PC-3 (cell line): ENCODE data around the gene ZNF680.

ENCODE experiments used
- EZH2phosphoT487 ChIP-seq: fragments of 300-600 bp; sonication (generic); IDR thresholded peaks from 2 replicates; pipeline ENCODE4 v1.6.1; 2018; ENCODE audit warnings: mild to moderate bottlenecking, antibody characterized with exemption, low read length, borderline replicate concordance
- TF ChIP-seq, protein P1 (sequence below): fragments of 300-600 bp; sonication (generic); conservative IDR thresholded peaks from 2 replicates; pipeline ENCODE4 v1.5.1; 2017; ENCODE audit warnings: antibody characterized with exemption, low read depth, mild to moderate bottlenecking, low read length

DNA sequence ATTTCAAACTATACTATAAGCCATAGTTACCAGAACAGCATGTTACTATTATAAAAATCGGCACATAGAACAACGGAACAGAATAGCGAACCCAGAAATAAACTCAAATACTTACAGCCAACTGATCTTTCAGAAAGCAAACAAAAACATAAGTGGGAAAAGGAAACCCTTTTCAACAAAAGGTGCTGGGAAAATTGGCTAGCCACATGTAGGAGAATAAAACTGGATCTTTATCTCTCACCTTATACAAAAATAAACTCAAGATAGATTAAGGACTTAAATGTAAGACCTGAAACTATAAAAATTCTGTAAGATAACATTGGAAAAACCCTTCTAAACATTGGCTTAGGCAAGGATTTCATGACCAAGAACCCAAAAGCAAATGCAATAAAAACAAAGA is 29.1 kb downstream of the ZNF680 start:
- TF ChIP-seq, protein P1, sequence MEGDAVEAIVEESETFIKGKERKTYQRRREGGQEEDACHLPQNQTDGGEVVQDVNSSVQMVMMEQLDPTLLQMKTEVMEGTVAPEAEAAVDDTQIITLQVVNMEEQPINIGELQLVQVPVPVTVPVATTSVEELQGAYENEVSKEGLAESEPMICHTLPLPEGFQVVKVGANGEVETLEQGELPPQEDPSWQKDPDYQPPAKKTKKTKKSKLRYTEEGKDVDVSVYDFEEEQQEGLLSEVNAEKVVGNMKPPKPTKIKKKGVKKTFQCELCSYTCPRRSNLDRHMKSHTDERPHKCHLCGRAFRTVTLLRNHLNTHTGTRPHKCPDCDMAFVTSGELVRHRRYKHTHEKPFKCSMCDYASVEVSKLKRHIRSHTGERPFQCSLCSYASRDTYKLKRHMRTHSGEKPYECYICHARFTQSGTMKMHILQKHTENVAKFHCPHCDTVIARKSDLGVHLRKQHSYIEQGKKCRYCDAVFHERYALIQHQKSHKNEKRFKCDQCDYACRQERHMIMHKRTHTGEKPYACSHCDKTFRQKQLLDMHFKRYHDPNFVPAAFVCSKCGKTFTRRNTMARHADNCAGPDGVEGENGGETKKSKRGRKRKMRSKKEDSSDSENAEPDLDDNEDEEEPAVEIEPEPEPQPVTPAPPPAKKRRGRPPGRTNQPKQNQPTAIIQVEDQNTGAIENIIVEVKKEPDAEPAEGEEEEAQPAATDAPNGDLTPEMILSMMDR: no peak
- no peak for TF ChIP-seq EZH2phosphoT487
